ENCODE results near the gene DEXI. TPM values are rescaled to one million over a fixed set of nuclear protein-coding genes. Genes with fewer than 3 reads are reported as not detected.

The DEXI gene
- total and polyA plus RNA-seq, 9 of the 15 experiments (the other 6 are each of a cell fraction or from before 2014, with no cell fraction given) = 2.9 to 40.1 (median 22.0) TPM

- H3K27me3 ChIP-seq (ENCODE audit: control insufficient read depth in 2 of 2, insufficient read depth in 2 of 2, low read length in 2 of 2) = no peaks in the 10 kb centered on the region
- H3K4me3 ChIP-seq = no peak overlapping the region
- H3K9ac ChIP-seq (ENCODE audit: insufficient read depth in 1 of 2, low read depth in 2 of 2, low read length in 2 of 2) = no peak overlapping the region
- no peaks in the 10 kb centered on the region for H3K9me1 ChIP-seq (ENCODE audit: control insufficient read depth, insufficient read depth, low read length)
- no peak for ATAC-seq
- CTCF ChIA-PET (ENCODE audit: low intra/inter-chr PET ratio) = interaction anchor here (0.6 kb wide), 1 partner anchor 295 kb away, joined by 3 read pairs; no protein-coding TSS in a partner anchor
- peaks cover 30% of the 10 kb centered on the region; the same call in 2 of the 3 replicates for H3K36me3 ChIP-seq (ENCODE audit: control insufficient read depth, insufficient read depth, low read length)
- H3K4me2 ChIP-seq (ENCODE audit: insufficient read depth, low read length) = no peak overlapping the region
- no peaks in the 10 kb centered on the region for H3K9me3 ChIP-seq (replicated peaks; ENCODE audit: control insufficient read depth, insufficient read depth, low read depth, low read length)
- H3K4me1 ChIP-seq (replicated peaks in 1 of 2; ENCODE audit: control insufficient read depth in 2 of 2, insufficient read depth in 2 of 2, low read length in 2 of 2) = peaks cover 0 to 6% of the 10 kb centered on the region in 2 experiments; a peak in 1 of 5 replicates
- POLR2A ChIA-PET = interaction anchor here (0.6 to 2.5 kb wide), 3 partner anchors 10 to 848 kb away, joined by 3 to 6 read pairs (median 5); partner anchors contain the start of gene SOCS1
- in situ Hi-C loops (cut with MboI) (loop anchor here (5.0 to 25.0 kb wide), 4 partner anchors 304 to 857 kb away; partner anchors contain the start of gene SNN), intact Hi-C loops (cut with micrococcal nuclease) (no loop called here)
- WGBS (ENCODE audit: insufficient coverage, low coverage, missing lambda C conversion rate) = 67% methylated on average over 6 of the region's 6 CpGs
- DNase-seq (ENCODE audit: extremely low read depth in 1 of 4, low spot score in 3 of 4) = no peak
- peaks cover 2% of the 10 kb centered on the region; the same call in 1 of the 2 replicates for H4K20me1 ChIP-seq (replicated peaks; ENCODE audit: control insufficient read depth, insufficient read depth, low read length)
- no peak overlapping the region for H2AFZ ChIP-seq (ENCODE audit: low read depth, low read length)
- no peak overlapping the region; the same call in 2 of the 3 replicates for H3K27ac ChIP-seq (ENCODE audit: extremely low read depth, low read depth, low read length)
- FAIRE-seq = no peak
- BruUV-seq (replicated peaks) = no TSS peak
- peaks cover 13% of the 10 kb centered on the region; the same call in 1 of the 3 replicates for H3K79me2 ChIP-seq (ENCODE audit: control insufficient read depth, insufficient read depth, low read length)
- TF ChIP-seq OTX1 (CRISPR knock-in tag; IDR thresholded peaks at IDR 0.05) = no peak
- TF ChIP-seq JUND (IDR thresholded peaks at IDR 0.05; ENCODE audit: borderline replicate concordance, low read depth, low read length) = peak; percentile 72; the same call in 1 of the 2 replicates
- peak; percentile 86; the same call in 2 of the 3 replicates for TF ChIP-seq JUND (tag; IDR thresholded peaks at IDR 0.05; ENCODE audit: borderline replicate concordance, low read depth, low read length)
- no peak for TF ChIP-seq TEAD1 (CRISPR knock-in tag; IDR thresholded peaks at IDR 0.05)
- TF ChIP-seq SMARCA4 (IDR thresholded peaks at IDR 0.05) = peak; percentile 67; the same call in 1 of the 2 replicates
- TF ChIP-seq NBN (IDR thresholded peaks at IDR 0.05; ENCODE audit: low read depth) = peak; percentile 27; the same call in 1 of the 2 replicates
- TF ChIP-seq SMARCE1 (IDR thresholded peaks at IDR 0.05) = peak; percentile 85; the same call in 1 of the 2 replicates
- peak; percentile 87 for TF ChIP-seq FOSL1 (tag; conservative IDR thresholded peaks at IDR 0.05)
- TF ChIP-seq, protein P1, sequence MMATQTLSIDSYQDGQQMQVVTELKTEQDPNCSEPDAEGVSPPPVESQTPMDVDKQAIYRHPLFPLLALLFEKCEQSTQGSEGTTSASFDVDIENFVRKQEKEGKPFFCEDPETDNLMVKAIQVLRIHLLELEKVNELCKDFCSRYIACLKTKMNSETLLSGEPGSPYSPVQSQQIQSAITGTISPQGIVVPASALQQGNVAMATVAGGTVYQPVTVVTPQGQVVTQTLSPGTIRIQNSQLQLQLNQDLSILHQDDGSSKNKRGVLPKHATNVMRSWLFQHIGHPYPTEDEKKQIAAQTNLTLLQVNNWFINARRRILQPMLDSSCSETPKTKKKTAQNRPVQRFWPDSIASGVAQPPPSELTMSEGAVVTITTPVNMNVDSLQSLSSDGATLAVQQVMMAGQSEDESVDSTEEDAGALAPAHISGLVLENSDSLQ (IDR thresholded peaks at IDR 0.05) = peak; percentile 47; the same call in 1 of the 2 replicates
- TF ChIP-seq ATF7 (IDR thresholded peaks at IDR 0.05) = peak; percentile 80
- TF ChIP-seq ESRRA (IDR thresholded peaks at IDR 0.05; ENCODE audit: borderline replicate concordance, low read depth) = no peak
- peak; percentile 79 for TF ChIP-seq JUN (IDR thresholded peaks at IDR 0.05; ENCODE audit: borderline replicate concordance, low read depth, low read length)
- no peak for TF ChIP-seq JUN (CRISPR knock-in tag; IDR thresholded peaks at IDR 0.05; ENCODE audit: borderline replicate concordance)
- TF ChIP-seq MEIS2 (IDR thresholded peaks at IDR 0.05; ENCODE audit: partially characterized antibody) = peak; percentile 59
- peak; percentile 66; the same call in 1 of the 2 replicates for TF ChIP-seq SMARCC2 (IDR thresholded peaks at IDR 0.05; ENCODE audit: low read depth)
- TF ChIP-seq ZNF384 (IDR thresholded peaks at IDR 0.05; ENCODE audit: low read depth, low read length) = peak; percentile 91
- peak; percentile 90 for TF ChIP-seq ATF3 (IDR thresholded peaks at IDR 0.05)
- TF ChIP-seq ATF3 (CRISPR knock-in tag; conservative IDR thresholded peaks at IDR 0.05) = no peak; the same call in 1 of the 2 replicates
- peak; percentile 46; the same call in 1 of the 2 replicates for TF ChIP-seq ARID1B (IDR thresholded peaks at IDR 0.05)
Observed at GRCh38 chr16:10957771-10958482, 15.7 kb upstream of the DEXI start.

All from K562 (cell line).